Heart left ventricle (tissue), 13 donors: ENCODE data around the gene ADAMTS20.

Experiments
- POLR2A ChIP-seq, 2 donors: fragments of 450-650 bp; IDR thresholded peaks; one replicate each; pipeline ENCODE4 v1.6.1; 2017; ENCODE audit warnings: antibody characterized with exemption in 2 of 2, mild to moderate bottlenecking in 2 of 2, moderate library complexity in 2 of 2
- TF ChIP-seq, protein P1 (sequence below), 12 donors: fragments of 200-600 bp; sonication (generic) in 4 of 12; IDR thresholded peaks; one replicate each; pipeline versions ENCODE4 v1.5.0 to v1.8.0; 2018 to 2022; ENCODE audit warnings: antibody characterized with exemption in 12 of 12, mild to moderate bottlenecking in 5 of 12
- donor health status: ischemic (EF 13 %, LVEDD 7.1; RV severe dilation, severe dysfunction).
- donor health status: DM: no; HTN: yes; CAD: no.
- donor health status: DM: no; HTN: no; CAD: no.
- donor health status: ischemic (EF 25% LVEDD 6.9; RV normal size, moderate dysfunction).
- donor health status: ischemic (EF 25% LVEDD 5.7; RV mildly dilated, moderate dysfunction).
- donor health status: ischemic (EF 35%, LVEDD 5.7; RV mildly dilated, moderate dysfunction).
- donor health status: nonischemic (EF 11% LVEDD 7.7; RV severe dilation, severe dysfunction).
- donor health status: DM: yes; HTN: yes; CAD: no.
- donor health status: PGD.
- donor health status: ischemic (EF 29% LVEDD 5.4; RV normal size, mild dysfunction).
- donor health status: nonischemic (EF 23%, LVEDD 6.1; RV moderate dilation, normal function).

DNA sequence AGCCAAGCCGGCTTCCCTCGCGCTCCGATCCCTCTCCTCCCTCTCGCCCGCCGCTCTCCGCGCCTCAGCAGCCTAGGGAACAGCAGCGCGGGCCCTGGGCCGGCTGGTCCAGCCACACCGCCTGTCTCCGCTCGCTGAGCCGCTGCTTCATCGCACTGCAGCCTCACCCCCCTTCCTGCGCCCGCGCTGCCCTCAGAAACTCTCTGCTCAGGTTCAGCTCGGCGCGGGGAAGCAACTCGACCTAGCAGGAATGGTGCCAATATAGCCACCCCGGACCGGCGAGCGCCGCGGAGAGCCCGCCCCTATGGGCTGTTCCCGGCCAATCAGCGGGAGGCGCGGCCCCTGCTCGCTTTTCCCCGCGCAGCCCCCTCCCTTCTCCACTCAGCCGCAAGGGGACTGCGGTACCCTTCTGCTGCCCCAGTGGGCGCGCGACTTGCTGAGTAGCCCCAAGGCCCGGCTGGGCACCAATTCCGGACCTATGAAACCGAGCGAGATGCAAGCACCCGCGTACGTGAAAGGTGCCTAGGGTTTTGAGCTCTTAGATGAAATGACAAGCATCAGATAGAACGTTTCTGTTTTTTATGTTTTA, at the start of gene ADAMTS20:
- TF ChIP-seq, protein P1, sequence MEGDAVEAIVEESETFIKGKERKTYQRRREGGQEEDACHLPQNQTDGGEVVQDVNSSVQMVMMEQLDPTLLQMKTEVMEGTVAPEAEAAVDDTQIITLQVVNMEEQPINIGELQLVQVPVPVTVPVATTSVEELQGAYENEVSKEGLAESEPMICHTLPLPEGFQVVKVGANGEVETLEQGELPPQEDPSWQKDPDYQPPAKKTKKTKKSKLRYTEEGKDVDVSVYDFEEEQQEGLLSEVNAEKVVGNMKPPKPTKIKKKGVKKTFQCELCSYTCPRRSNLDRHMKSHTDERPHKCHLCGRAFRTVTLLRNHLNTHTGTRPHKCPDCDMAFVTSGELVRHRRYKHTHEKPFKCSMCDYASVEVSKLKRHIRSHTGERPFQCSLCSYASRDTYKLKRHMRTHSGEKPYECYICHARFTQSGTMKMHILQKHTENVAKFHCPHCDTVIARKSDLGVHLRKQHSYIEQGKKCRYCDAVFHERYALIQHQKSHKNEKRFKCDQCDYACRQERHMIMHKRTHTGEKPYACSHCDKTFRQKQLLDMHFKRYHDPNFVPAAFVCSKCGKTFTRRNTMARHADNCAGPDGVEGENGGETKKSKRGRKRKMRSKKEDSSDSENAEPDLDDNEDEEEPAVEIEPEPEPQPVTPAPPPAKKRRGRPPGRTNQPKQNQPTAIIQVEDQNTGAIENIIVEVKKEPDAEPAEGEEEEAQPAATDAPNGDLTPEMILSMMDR (IDR thresholded peaks at IDR 0.05) = no peak
- TF ChIP-seq POLR2A (IDR thresholded peaks at IDR 0.05) = no peak
